Skin epidermis (tissue), 12 donors: ENCODE results near the gene TERF2IP.

ENCODE experiments used
- H3K27ac ChIP-seq, 21 experiments: fragments of 200-600 bp; sonication (generic) in 11 of 21; one replicate each; pipeline ENCODE4 v1.5.0; 2020; ENCODE audit warnings: mild to moderate bottlenecking in 3 of 21, inconsistent platforms in 2 of 21, moderate library complexity in 2 of 21
- H3K4me3 ChIP-seq, 7 experiments: fragments of 200-600 bp; sonication (generic) in 2 of 7; one replicate each; pipeline ENCODE4 v1.5.0; 2020; ENCODE audit warnings: inconsistent platforms in 2 of 7, mild to moderate bottlenecking in 2 of 7, moderate library complexity in 1 of 7

The TERF2IP gene

GRCh38 chr16:75703306-75703705 lies 55.7 kb downstream of the TERF2IP start:
- no peak overlapping the region for H3K27ac ChIP-seq
- no peak overlapping the region for H3K4me3 ChIP-seq
